Epidermal melanocyte (primary cell): ENCODE data around the gene GOLPH3.
"Not testable (repeated sequence)": the region's sequence is repeated elsewhere in the genome, so short reads cannot be mapped to it uniquely, and the experiment has no call there.

Source experiments
- DNase-seq: peaks from one replicate; pipeline ENCODE4 v3.0.0; 2011; ENCODE audit warnings: low spot score; ENCODE audit not compliant: insufficient read length

The GOLPH3 gene

DNA sequence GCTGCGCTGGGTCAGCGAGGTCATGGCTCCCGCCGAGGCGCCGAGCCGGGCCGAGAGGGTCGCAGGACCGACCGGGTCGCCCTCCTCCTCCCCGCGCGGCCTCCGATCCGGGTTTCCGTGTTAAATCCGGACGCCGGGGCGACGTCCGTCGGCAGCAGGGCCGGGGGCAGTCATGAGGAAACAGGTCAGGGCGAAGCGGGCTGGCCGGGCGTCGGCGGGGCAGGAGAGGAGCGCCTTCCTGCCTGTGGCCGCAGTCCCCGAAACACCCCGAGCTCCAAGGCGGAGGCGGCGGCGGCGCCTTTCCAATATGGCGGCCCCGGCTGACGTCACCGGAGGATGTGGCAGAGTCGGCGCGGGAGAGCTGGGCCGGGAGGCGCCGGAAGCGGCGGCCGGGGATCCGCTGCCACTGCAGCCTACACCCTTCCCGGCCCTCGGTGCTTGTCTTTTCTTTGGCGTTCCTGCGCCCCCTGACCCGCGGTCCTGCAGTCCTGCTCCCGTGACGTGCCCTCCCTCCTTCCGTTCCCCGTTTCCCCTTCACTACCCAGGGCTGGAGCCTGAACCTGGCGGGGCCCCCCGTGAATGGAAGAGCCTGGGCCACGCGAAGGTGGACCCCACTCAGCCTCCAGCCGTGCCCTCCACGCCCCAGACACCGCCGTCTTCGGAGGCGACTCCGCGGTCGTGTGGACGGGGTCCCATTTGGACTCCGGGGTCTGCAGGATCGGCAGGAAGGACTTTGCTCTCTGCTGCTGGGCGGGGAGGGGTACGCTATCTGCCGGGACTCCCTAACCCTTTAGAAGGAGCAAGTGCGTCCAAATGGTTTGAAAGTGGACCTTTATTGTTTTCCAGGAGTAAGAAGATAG, at the start of gene GOLPH3:
TSS of gene GOLPH3 (minus strand) at position 309 of the 860 bp plus-strand sequence. CDS start at position 24, 285 bp downstream.
- DNase-seq = peak; percentile 87

DNA sequence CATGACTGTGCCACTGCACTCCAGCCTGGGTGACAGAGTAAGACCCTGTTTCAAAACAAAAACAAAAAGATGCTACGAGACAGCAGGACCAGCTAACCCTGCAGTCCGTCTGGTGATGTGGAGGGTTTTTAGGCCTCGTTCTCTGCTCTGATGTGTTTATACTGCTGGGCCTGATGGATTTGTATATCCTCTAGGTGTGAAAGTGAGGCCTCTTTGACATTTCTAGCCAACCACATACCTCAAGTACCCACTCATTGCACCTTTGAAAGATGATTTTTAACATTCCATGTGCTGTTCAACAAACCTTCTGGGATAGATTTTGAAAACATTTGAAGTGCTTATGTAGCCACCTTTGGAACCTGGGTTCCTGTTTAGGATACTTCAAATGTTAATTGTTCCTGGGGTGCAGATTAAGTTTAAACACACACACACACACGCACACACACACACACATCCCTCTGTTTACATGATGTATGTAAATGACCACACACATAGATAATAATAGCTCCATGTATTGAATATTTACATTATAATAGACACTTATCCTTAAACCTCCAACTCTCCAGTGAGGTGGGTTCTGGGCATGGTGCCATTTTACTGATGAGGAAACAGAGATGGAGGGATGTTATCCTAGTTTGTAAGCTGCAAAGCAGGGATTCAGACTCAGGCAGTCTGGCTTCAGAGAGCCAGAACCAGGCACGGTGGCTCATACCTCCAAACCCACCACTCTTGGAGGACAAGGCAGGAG, 48.8 kb upstream of the GOLPH3 start:
- DNase-seq = no peak

DNA sequence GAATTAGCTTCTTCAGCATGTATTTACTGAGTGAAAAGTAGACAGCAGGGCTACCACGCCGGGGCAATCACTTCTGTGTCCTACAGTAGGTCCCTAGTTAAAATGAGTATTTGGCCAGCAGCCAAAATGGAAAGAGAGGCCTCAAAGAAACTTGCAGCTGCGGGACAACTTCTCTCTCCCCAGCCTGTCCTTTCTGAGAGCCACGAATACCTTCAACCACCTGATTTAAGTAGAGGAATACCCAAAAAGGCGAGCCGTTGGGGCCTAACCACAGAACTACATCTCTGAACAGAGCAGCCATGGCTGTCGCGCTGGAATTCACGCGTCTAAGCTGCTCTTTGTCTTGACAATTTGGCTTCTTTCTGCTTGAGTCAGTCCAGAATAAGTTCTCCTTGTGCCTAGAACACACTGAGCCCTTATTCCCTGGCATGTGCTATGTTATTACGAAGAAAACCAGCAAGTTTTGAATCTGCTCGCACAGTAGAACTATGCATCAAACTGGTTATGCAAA, 43.8 kb upstream of the GOLPH3 start:
- no peak for DNase-seq

DNA sequence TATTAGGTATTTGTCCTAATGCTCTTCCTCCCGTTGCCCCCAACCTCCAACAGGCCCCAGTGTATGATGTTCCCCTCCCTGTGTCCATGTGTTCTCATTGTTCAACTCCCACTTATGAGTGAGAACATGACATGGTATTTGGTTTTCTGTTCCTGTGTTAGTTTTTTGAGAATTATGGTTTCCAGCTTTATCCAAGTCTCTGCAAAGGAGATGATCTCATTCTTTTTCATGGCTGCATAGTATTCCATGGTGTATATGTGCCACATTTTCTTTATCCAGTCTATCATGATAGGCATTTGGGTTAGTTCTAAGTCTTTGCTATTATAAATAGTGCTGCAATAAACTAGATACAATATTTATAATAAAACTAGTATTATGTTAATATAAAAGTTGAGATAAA, 40.2 kb upstream of the GOLPH3 start:
- not testable (repeated sequence) for DNase-seq

DNA sequence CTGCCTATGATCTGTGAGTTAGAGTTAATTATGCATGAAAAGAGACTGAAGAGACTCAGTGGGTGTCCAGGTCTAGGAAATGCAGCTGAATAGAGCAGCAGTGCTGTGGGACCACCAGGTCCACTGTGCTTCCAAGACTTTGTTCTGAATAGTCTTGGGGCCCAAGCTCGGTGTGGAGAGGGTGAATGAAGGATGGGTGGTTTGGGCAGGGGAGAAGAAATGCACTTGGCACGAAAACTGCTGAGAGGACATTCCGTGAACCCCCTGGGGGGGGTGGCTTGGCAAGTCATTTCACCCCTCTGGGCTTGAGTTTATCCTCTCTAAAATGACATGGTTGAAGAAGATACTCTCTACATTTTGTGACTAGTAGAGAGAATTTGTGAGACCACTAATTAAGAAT, 36.0 kb upstream of the GOLPH3 start:
- DNase-seq = no peak

DNA sequence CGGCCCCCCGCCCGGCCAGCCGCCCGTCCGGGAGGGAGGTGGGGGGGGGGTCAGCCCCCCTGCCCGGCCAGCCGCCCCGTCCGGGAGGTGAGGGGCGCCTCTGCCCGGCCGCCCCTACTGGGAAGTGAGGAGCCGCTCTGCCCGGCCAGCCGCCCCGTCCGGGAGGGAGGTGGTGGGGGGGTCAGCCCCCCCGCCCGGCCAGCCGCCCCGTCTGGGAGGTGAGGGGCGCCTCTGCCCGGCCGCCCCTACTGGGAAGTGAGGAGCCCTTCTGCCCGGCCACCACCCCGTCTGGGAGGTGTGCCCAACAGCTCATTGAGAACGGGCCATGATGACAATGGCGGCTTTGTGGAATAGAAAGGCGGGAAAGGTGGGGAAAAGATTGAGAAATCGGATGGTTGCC, 34.7 kb upstream of the GOLPH3 start:
- not testable (repeated sequence) for DNase-seq

DNA sequence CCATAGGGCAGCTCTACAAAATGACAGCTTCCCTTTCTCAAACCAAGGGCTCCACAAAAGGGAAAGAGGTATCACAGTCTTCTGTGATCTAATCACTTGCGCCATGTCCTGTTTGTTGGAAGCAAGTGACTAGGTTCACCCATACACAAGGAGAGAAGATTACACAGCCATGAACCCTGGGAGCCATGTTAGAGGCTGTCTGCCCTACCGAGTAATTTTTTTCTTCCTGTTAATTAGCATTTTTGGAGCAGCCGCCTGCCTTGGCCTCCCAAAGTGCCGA, 33.2 kb upstream of the GOLPH3 start:
- no peak for DNase-seq

DNA sequence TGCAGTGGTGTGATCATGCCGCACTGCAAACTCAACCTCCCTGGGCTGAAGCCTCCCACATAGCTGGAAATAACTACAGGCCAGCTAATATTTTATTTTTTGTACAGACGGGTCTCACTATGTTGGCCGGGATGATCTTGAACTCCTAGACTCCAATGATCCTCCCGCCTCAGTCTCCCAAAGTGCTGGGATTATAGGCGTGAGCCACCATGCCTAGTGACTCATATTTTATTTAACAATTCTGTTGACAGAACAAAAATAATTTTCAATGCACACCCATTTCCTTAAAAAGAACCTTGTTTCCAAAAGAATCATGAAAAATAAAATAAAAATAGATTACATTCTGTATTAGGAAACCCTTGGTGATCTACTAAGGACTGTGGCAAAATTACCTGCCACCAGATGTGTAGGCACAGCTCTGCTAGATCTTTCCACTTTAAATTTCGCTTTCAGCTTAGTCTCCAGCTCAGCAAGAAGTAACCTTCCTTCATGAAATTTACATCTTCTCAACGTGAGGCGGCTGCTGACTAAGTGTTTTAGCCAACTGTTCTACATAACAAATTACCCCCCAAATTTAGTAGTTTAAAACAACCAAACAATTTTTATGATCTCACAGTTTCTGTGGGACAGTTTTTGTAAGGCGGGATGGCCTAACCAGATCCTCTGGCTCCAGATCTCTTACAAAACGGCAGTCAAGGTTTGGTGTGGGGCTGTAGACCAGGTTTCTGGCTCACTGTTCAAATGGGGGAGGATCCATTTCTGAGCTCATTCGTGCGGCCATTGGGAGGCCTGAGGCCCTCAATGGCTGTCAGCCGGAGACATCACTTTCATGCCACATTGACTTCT, 32.6 kb upstream of the GOLPH3 start:
- no peak for DNase-seq

DNA sequence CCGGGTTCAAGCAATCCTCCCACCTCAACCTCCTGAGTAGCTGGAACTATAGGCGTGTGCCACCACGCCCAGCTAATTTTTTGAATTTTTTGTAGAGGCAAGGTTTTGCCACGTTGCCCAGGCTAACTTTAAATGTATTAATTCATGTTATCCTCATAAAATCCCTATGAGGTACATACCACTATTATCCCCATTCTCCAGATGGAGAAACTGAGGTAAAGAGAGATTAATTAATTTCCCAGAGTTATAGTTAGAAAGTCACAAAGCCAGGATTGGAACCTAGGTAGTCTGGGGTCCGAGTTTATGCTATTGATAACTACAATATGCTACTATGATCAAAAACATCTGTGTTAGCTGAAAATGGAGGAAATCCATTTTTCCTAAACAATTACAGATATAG, 31.9 kb upstream of the GOLPH3 start:
- no peak for DNase-seq

DNA sequence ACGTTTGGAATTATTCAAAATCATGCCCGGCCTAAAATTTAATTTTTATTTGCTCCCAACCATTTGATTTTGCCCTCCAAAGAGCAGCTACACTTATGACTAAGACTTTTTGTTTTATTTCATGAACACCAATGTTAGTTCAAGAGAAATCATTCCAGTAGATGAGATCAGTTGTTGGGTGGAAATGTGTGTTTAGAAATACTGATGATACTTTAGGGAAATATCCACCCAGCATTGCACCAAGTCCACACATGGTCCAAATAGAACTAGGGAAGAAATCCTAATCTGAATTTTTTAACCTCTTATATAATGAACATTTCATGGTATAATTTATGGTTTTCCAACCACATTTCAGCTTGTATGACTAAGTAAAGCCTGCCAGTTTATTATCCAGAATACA, 28.3 kb upstream of the GOLPH3 start:
- no peak for DNase-seq

DNA sequence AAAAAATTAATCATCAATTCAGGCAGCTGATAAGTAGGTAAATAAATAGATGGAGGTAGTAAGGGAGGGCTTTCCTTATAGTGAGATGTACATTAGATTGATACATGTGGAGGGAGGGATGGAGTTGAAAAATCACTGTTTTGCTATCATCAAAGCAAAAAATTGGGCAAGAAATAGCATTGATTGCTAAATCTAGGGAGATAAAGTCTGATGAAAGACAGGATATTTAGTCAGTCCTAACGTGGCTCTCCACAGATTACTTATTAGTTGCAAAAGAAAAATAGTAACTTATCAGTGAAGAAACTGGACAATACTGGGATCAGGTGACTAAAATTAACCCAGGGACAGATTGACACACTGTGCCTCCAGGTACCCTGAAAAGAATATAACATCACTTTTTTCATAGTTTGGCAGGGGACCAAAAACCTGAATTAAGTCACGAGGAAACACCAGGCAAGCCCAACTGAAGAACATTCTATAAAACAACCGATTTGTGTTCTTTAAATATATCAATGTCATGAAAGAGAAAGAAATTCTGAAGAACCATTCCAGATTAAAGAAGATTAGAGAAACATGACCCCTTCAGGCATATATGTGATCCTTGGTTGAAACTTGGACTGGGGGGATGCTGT, 27.1 kb upstream of the GOLPH3 start:
- DNase-seq = no peak

DNA sequence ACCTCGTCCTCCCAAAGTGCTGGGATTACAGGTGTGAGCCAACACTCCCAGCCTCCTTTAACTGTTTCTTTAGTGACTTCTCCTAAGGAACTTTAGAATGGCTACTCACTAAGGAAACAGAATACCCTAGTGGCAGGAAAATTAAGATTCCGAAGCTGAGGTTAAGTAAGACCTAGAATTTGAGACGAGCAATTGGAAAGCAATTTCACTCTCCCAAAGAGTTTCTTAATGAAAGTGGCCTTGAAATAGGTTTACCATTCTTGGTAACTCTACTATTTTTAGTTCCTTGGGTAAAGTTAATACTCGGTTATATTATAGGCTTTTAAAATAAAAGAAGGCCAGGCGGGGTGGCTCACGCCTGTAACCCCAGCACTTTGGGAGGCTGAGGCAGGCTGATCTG, 22.9 kb upstream of the GOLPH3 start:
- DNase-seq = no peak

DNA sequence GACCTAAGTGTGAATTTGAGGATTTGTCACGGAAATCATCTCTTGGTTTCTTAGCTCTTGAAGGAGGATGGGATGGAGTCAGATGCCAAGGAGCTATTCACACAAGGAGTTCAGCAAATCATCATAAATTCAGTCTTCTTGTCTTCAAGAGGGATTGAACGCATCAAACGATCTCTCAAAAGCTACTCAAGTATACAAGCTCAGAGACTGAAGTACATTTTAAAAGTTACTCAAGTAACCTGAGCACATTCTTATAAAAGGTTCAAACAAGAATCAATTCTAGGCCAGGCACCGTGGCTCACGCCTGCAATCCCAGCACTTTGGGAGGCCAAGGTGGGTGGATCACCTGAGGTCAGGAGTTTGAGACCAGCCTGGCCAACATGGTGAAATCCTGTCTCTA, 21.1 kb upstream of the GOLPH3 start:
- DNase-seq = no peak

DNA sequence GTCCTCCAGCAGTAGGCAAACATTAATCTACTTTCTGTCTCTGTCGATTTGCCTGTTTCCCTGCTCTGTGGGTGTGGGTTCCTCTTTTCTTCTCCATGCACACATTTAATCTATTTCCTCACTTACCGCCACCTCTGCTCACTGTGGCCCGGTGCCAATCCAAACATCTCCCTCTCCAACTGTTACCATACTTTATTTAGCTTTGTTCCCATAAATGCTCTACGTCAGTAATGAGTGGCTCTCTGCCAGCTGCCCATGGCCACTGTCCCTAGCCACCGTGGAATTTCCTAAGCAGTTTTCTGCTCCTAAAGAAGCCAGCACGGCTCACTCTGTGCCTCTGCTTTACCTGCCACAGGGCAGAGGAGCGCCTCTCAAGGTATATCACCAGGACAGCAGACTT, 19.5 kb upstream of the GOLPH3 start:
- no peak for DNase-seq

DNA sequence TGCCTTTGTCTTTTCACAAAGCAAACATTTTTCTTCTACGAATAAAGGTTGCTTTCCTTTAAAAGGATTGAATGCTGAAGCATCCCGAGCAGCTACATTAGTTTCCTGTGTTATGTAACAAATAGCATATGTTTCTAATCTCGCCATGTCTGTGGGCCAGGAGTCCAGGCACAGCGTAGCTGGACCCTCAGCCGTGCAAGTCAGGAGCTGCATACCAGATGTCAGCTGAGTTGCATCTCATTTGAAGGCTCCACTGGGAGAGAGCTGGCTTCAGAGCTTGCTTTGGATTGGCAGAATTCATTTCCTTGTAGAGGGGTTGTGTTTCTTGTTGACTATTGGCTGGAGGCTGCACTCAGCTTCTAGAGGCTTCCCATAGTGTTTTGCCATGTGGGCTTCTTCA, 16.0 kb upstream of the GOLPH3 start:
- DNase-seq = no peak

DNA sequence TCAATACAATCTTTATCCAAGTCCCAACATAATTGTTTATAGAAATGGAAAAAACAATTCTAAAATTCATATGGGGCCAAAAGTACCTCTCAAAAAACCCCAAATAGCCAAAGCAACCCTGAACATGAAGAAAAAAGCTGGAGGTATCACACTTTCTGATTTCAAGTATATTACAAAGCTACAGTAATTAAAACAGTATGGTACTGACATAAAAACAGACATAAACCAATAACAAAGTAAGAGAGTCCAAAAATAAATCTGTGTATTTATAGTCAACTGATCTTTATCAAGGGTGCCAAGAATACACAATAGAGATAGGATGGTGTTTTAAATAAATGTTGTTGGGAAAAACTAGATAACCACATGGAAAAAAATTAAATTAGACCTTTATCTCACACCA, 13.6 kb upstream of the GOLPH3 start:
- DNase-seq = no peak

DNA sequence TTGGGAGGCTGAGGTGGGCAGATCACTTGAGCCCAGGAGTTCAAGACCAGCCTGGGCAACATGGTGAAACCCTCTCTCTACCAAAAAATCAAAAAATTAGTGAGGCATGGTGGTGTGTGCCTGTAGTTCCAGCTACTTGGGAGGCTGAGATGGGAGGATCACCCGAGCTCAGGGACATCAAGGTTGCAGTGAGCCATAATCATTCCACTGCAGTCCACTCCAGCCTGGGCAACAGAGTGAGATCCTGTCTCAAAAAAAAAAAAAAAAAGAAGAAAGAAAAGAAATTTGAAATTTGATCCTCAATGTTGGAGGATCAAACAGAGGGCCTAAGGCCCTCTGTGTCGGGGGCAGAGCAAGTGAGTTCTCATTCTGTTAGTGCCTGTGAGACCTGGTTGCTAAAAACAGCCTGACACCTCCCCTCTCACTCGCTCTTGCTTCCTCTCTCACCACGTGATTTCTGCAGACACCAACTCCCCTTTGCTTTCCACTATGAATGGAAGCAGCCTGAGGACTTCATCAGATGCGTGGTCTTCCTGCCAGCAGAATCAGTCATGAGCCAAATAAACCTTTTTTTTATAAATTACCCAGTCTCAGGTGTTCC, 8.4 kb upstream of the GOLPH3 start:
- DNase-seq = no peak

DNA sequence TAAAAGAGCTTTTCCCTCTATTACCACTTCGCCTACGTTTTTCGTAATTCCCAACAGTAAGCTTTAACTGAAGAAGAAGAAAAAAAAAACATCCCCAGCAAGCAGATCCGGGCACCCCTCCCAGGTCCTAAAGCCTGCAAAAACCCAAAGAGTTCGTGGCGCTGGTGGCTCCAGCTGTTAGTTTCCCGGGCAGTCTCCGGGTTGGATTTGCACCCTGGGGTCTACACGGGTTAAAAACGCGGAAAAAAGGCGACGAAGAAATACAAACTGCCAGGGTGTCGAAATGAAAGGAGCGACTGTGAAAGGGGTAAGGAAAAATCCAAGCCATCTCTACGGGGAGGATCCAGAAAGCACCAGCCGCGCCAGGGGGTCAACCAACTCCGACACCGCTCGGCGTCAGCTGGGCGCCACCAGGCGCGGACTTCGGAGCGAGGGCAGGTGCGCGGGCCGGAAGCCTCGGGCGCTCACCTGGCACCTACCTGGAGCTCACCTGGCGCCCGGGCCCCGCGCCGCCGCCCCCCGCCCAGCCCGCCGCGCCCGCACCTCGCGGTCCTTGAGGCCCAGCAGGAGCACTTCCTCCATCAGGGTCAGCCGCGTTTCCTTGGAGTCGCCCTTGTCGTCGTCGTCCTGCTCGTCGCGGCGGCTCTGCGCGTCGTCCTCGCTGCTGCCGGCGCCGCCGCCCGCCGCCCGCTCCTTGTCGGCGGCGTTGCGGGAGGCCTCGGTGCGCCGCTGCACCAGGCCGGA, 680 bp downstream of the GOLPH3 start:
- DNase-seq = peak; percentile 59

DNA sequence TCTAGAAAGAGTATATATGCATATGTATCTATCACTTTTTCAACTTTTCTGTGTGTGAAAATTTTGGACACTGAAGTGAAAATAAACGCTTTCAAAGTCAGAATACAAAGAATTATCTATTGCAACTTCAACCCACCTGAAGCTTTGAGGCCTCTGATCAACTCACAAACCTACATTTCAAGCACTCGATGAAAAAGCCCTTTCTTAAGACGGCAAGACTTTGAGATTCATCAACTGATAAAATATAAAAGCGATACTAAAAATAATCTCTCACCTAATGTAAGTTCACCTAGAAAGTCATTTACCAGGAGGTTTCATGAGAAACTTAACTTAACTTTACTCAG, 1.2 kb downstream of the GOLPH3 start:
- DNase-seq = no peak

DNA sequence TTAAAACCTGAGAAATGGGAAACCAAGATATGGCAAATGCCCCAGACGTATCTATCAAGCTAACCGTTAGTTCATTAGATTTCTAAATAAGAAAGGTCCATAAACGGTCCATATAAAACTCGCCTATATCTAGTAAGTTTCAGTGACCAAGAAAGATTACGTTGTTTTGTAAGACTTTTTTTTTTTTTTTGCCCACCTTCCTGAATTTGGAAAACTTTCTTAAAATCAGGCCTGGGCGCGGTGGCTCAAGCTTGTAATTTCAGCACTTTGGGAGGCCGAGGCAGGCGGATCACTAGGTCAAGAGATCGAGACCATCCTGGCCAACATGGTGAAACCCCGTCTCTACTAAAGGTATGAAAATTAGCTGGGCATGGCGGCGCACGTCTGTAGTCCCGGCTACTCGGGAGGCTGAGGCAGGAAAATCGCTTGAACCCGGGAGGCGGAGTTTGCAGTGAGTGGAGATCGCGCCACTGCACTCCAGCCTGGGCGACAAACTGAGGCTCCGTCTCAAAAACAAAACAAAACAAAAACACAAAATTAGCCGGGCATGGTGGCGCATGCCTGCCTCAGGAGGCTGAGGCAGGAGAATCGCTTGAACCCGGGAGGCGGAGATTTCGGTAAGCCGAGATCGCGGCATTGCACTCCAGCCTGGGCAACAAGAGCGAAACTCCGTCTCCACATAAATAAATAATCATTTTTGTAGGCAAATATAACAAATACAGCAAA, 1.8 kb downstream of the GOLPH3 start:
- not testable (repeated sequence) for DNase-seq
